Stimulated activated CD4-positive, alpha-beta T cell treated with anti-CD3 and anti-CD28 coated beads, TNF-alpha, amount 100 ng/mL, for 48 hours (primary cell): ENCODE results near the gene FASN.

Experiments
- DNase-seq, 3 donors: peaks; one replicate each; pipeline ENCODE4 v3.0.0-alpha.2; 2020; ENCODE audit warnings: low read depth in 3 of 3

FASN gene

DNA sequence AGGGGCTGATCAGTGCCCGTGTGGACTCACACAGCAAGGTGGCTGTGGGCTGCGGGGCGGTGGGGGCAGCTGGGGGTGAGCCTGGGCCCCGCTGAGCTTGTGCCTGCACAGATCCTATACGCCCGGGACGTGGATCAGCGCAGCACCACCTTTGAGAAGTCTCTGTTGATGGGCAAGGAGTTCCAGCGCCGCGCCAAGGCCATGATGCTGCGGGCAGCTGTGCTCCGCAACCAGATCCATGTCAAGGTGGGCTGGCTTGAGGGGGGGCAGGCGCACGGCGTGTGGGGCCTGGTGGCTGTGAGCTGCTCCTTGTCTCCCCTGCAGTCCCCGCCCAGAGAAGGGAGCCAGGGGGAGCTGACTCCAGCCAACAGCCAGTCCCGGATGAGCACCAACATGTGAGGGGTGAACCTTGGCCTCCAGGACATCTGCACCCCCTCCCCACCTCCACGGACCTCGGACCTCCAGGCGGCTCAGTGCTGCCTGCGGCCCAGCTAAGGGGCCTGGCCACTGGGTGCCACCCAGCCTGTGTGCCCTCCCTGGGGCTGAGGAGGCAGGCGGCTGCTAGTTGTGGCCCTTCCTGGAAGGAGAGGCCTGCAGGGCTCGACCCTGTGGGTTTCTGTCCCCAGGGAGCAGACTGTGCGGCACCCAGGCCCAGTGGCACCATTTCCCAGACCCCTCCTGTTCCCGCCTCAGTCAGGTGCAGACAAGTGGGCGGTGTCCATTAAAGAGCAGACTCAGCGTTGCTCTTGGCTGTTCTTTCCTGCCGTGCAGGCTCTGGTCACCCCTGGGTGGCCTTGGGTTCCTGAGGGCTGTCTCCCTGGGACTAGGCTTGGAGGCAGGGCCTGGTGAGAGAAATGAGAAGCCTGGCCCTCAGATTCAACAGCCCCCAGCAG is 41.1 kb downstream of the FASN start:
- DNase-seq: no peak

DNA sequence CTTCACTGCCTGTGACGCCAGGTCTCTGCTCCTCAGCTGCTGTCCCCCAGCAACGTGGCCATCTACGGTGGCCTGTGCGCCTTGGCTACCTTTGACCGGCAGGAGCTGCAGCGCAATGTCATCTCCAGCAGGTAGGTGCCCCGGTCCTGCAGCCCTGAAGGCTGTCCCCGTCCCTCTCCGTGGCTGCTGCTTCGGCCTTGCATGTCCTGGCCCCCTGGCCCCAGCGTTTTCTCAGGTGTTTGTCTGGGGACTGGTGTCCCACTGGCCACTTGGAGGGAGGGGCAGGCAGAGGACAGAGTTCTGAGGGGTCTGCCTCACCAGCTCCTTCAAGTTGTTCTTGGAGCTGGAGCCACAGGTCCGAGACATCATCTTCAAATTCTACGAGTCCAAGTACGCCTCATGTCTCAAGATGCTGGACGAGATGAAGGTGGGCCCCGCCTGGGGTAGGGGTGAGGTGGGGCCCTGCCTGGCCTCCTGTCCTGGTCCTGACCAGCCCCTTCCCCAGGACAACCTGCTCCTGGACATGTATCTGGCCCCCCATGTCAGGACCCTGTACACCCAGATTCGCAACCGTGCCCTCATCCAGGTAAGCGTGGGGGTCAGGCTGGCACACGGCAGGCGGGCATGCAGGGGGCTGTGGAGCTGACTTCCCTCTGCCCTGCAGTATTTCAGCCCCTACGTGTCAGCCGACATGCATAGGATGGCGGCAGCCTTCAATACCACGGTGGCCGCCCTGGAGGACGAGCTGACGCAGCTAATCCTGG is 41.9 kb downstream of the FASN start:
- no peak for DNase-seq

DNA sequence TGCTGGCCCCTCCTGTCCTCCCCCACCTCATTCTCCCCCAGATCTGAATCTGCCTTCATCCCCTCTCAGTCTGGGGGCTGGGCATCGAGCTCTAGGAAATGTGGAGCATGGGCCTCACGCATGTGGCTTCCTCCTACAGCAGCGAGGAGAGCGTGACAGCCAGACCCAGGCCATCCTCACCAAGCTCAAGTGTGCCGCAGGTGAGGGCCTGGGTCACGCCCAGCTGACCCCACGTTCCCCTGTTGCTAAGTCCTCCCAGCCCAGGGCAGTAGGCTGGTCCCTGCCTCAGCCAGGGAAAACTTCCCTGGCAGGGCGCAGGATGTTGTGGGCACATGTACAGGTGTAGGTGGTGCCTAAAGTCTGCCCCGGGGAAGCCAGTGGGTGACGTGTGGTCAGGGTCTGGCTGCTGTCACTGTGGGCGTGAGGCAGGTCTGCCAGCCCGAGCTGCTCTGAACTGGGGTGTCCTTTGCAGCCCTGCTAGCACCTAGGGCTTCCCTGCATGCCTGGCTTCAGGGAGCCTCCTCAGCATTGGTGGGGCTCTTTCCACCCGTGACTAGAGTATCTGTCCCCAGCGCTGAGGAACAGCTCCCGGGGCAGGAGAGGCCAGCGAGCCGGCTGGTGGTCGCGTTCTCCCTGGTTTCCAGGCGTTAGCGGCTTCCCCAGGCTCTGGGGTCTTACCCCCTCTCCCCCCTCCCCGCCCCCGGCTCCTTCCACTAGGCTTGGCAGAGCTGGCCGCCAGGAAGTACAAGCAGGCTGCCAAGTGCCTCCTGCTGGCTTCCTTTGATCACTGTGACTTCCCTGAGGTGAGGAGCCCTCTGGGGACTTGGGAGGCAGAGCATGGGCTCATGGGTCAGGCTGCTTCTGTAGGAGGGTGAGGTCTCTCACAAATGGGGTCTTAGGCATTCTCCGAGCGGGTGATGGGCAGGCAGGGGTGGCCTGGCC is 42.7 kb downstream of the FASN start:
- no peak for DNase-seq

DNA sequence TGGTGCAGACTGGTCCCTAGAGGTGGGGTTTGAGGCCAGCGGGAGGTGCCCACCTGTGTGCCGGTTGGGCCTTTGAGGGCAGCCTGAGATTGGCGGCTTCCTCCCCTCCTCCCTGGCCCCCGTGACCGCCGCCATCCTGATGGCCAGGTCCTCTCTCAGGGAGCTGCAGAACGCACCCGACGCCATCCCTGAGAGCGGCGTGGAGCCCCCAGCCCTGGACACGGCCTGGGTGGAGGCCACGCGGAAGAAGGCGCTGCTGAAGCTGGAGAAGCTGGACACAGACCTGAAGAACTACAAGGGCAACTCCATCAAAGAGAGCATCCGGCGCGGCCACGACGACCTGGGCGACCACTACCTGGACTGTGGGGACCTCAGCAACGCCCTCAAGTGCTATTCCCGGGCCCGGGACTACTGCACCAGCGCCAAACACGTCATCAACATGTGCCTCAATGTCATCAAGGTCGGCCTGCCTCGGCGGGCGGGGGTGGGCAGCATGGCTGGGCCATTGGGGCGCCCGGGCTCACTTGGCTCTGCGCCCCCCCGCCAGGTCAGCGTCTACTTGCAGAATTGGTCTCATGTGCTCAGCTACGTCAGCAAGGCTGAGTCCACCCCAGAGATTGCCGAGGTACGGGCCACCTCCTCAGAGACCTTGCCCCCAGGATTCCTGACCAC is 43.5 kb downstream of the FASN start:
- no peak for DNase-seq

DNA sequence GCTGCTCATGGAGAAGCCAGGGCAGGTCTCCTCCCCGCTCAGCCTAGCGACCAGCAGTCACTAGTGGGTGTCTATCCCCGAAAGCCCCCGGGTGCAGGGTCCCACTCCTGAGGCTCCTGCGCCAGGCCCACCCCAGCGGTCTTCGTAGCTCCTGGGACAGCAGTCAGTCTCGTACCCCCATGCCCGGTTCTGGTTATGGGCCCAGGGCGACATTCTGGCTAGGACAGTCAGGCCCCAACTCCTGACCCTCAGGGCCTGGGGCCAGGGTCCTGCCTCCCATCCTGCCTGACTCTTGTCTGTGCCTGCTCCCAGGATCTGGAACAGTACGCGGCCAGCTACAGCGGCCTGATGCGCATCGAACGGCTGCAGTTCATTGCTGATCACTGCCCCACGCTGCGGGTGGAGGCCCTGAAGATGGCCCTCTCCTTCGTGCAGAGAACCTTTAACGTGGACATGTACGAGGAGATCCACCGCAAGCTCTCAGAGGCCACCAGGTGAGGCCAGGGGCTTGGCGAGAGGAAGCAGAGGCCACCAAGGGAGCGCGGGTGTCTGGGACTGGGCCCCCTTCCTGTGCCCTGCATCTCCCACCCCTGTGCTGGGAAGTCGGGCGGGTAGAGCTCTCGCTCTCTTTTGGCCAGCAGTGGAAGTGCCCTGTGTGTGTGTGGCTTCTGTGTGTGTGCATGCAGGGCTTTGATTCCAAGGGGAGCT is 44.3 kb downstream of the FASN start:
- no peak for DNase-seq

DNA sequence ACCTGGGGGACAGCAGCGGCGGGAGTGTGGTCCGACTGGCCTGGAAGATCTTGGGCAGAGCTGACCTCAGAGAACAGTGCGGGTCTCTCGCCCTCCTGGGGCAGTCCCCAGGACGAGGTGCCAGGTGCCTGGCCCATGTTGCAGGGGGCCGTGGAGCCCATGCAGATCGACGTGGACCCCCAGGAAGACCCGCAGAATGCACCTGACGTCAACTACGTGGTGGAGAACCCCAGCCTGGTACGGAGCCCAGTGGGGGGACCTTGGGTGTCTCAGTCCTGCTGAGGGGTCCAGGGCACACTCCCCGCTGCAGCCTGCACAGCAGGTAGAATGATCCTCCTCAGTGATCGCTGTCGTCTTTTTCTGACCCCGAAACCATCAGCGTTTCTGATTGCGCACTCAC is 44.9 kb downstream of the FASN start:
- DNase-seq: no peak

DNA sequence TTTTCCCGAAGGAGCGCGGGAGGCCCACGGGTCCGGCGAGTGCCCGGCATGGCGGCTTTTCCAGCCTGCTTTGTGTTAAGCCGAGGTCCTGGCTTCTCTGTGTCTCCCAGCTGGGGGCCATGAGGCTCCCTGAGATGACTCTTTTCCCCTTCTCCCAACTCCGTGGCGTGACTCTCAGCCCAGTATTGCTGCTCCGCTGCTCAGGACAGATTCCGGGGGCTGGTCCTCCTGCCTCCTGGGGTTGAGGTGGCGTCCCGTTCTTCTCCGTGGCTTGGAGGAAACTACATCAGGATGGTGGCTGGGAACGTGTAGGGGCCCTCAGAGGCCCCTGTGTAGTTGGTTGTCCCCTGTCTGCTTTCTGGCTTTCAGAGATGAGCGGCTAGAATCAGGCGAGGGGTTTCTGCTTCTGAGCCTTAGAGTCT is 45.4 kb downstream of the FASN start:
- DNase-seq: no peak

DNA sequence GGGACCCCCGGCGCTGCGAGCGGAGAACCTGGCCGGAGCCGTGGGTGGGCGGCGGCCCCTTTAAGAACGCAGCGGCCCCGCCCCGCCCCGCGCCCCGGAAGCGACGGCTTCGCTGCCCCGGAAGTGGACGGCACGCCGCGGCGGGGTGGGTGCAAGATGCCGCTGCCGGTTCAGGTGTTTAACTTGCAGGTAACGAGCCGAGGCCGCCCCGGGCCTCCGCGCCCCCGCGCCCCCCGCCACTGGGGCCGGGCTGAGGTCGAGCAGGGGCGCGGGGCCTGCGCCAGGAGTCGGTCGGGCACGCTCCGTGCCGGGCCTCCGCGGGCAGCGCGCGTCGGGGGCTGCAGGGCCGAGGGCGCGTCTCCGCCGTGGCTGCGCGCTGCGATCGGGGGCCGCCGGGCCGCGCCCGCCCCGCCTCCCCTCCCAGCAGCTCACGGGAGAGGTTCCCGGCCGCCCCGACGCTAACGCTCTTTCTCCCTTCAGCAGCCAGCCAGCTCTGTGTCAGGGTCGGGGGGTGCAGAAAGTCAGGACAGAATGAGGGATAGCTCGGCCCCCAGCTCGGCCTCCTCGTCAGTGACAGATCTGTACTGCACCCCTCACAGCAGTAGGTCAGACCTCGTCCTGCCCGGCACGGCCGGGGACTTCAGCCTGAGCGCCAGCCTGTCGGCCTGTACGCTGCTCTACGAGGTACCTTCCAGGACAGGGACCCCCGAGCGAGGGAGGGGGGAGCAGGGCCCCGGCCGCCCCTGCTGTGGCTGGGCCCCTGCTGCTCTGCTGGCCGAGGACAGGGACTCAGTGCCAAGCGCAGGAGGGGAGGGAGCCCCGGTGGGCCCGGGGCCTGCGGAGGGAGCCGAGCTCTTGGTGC is 46.0 kb downstream of the FASN start, which contains the start of the genes GPS1 and RFNG:
TSS of gene GPS1 (plus strand) at position 123 of the 862 bp plus-strand sequence. CDS start at position 157, 34 bp downstream.
TSS of gene RFNG (minus strand) at position 36 of the 862 bp plus-strand sequence. CDS start 45 bp downstream, outside the sequence.
- DNase-seq: peak; percentile 58 to 82 (median 66)

DNA sequence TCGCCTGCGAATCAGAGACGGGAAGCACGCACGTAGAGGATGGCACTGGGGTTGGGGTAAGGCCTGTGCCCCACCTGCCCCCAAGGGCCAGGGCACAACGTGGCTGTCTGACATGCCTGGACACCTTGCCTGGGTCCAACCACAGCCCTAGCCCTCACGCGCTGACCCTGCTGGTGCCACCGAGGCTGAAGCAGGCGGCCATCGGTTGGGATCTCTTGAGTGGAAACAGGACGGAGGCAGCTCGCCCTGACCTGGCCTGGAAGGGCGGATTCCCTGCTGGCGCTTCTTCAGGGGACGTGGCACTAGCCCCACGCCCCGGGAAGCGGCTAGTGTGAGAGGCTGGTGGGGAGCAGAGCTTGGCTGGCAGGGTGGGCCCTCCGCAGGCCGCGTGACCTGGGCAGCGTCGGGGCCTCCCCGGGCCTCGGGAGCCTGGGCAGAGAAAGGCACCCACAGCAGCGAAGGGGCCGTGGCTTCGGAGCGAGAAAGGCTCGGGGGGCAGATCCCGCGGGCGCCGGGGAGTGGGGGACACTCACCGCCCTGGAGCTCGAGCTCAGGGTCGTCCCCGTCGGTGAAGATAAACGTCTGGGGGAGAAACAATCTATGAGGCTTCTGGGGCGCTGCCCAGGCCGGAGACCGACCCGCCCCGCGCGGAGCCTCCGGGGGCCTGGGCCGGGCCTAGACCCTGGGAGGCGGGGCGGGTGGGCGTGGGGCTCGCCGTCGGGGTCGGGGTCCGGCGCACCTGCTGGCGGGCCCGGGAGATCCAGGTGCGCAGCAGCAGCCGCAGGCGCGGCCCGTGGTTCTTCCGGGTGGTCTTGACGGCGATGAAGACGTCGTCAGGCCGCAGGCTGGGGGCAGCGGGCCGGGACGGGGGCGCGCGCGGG is 47.0 kb downstream of the FASN start:
- DNase-seq: no peak

DNA sequence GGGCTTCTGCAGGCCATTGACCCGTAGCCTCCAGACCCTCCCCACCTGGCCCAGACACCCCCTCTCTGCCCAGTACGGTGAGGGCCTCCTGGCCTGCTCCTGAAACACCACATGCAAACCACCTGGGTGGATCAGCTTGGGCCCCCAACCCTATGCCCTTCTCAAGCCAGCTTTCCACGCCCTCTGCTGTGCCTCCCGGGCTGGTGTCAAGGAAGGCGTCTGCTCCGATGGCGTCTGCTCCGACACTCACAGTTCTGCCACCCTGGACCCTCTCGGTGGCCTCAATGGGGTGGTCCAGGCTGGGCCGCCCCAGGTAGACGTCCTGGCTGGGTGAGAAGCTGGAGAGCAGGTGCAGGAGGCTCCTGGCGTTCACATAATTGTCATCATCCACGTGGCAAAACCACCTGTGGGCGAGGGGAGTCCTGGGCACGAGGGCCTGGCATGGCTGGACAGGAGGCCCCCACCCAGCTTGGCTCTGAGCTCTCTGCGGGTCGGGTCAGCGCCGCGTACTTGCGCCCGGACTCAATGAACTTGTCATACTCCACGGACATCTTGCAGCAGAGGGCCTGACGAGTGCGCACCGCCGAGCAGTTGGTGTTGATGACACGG is 47.8 kb downstream of the FASN start:
- DNase-seq: no peak

DNA sequence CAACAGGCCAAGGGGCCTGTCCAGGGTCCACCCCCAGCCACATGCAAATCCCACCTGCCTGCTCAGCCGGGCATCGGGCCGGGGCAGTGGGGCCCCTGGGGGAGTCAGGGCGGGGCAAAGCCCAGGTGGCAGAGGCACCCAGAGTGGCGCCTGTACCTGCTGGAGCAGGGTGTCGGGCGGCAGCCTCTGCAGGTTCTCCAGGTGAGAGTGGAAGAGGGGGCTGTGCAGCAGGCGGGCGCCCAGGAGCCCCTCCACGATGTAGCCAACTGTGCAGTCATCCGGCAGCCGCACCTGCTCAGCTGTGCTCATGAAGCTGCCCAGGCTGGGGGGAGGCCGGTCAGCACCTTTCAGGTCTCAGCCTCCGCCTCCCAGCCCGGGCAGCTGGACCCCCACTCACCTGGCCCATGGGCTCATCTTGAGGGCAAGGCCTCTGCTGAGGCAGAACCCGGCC is 48.5 kb downstream of the FASN start:
- DNase-seq: no peak

DNA sequence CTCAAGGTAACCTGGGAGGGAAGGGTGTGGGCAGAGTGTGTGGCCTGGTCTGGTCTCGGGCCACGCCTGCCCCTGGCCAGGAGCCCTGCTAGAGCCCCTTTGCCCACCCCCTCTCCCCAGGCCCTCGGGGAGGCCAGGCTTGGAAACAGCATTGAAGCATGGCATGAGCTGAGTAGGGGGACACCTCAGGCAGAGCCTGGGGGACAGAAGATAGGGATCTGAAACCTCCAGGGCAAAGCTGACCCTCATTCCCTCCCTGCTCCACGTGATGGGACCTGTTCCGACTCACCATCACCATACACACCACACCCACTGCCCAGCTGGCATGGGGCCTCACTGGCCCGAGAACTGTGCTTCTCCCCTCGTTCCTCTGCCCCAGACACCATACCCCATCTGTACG is 48.9 kb downstream of the FASN start:
- DNase-seq: no peak

DNA sequence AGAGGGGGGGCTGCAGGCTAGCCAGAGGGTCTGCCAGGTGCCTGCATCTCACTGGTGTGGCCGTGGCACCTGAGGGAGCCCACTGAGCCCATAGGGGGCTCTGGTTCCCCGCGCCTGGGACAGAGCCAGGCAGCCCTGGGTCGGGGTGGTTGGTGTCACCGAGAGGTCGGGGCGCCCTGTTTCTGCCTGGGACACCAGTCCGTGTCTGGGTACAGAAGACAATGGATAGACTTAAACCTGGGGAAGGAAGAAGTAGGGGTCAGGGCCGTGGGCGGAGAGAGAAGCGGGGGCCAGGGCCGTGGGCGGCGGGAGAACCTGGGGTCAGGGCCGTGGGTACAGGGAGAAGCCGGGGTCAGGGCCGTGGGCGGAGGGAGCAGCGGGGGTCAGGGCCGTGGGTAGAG is 49.5 kb downstream of the FASN start:
- DNase-seq: no peak

DNA sequence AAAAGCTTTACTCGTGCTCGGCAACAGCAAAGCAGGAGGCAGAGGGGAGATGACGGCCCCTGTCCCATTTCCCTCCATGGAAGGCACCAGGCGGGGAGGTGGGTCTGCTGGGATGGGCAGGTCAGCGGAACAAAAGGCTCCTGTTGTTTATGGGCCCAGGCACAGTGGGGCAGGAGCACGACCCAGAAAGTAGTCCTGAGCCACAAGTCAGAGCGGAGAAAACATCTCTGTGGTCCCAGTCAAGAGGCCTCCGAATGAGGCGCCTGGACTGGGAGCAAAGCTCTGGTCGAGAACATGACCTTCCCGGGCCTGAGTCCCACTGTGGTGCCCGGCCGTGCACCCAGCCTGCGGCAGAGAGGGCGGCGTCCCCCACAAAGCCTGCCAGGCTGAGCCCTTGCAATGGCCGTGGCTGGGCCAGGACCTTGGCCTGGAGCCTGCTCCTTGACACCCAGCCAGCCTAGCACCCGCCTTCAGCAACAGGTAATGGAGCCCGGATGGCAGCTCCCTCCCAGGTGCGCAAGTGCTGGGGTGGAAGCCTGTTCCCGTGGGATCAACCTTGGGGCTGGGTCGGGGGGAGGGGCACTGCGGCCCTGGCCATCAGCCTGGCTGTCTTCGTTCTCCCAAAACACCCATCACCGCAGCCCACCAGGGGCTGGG is 50.0 kb downstream of the FASN start:
- no peak for DNase-seq

DNA sequence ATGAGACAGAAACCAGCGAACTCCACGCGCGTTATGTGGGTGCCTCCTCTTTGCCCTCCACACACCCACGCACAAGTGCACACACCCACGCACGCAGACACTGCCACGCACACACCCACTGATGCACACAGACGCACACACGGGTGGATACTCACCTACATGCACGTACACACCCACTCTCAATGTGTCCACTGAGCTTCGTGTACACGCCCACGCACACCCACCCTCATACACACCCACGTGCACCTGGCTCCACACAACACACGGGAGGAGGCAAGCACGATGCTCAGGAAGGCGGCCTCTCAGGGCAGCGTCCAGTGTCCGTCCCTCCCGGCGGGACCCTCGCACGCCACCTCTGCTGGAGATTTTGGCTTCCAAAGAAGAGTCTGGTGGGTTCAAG is 50.7 kb downstream of the FASN start:
- DNase-seq: no peak

DNA sequence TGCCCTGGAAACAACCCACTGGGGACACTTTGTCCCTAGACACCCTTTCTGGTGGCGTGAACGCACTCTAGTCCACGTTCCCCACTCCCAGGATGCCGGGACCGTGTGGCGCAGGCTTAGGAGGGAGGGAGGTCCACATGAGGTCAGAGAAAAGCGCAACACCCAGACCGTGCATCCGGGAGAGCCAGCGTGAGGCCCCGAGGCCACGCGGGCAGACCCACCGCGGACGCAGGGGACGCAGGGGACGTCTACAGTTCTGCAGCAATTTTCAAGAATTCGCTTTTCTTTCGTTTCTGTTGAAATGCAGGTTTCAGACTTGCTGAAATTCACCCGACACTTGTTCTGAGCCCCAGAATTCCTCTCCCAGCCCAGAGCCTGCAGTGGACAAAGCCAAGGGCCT is 51.1 kb downstream of the FASN start:
- no peak for DNase-seq

DNA sequence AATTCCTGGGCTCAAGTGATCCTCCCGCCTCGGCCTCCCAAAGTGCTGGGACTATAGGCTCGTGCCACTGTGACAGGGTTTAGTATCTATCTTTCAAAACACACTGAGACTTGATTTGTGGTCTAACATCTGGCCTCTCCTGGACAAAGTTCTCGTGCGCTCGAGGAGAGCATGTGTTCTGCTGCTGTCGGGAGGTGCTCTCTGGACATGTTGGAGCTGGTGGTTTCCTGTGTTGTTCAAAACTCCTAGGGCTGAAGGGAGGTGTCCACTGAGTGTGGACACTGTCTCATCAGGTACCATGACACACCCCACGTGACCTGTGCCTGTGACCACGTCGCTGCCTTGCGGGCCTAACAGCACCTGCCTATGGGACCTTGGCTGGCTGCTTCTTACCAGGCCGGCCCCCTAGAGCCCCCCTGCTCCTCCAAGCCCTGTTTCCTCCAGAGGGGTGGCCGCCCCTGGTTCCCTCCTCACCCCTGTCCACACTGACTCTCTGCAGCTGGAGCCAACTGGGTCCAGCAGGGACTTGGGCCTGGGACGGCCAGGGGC is 52.0 kb downstream of the FASN start:
- DNase-seq: no peak
